Common myeloid progenitor, CD34-positive (primary cell): ENCODE data around the gene EFNA1.

ENCODE experiments used
- CTCF ChIA-PET: fragments of 350-600 bp; sonication (Branson Sonifier 250); formaldehyde crosslinking; loops from one replicate; lab custom pipeline; 2021; ENCODE audit warnings: antibody characterized with exemption; lab: Charles Lee
- POLR2A ChIA-PET: fragments of 350-600 bp; sonication (Branson Sonifier 250); formaldehyde crosslinking; loops from one replicate; lab custom pipeline; 2021; ENCODE audit warnings: antibody characterized with exemption; lab: Charles Lee
- DNase-seq, 3 donors: peaks; one replicate each; pipeline versions ENCODE4 v3.0.0 to v3.0.0-alpha.2; 2013
- H3K27ac ChIP-seq, 2 experiments: 1 replicate in 1 of 2; 2 replicates in 1 of 2; pipeline ENCODE4 v1.7.0; 2013; ENCODE audit warnings: inconsistent platforms in 2 of 2, low read length in 2 of 2, mild to moderate bottlenecking in 2 of 2, low read depth in 1 of 2, moderate library complexity in 1 of 2; ENCODE audit not compliant: severe bottlenecking in 2 of 2, insufficient read depth in 1 of 2, poor library complexity in 1 of 2
- H3K27me3 ChIP-seq, 5 experiments: replicated peaks in 2 of 5; 1 replicate in 3 of 5; 2 replicates in 2 of 5; pipeline versions ENCODE4 v1.6.1 to v1.7.0; 2013; ENCODE audit warnings: low read length in 4 of 5, mild to moderate bottlenecking in 2 of 5, moderate library complexity in 2 of 5, inconsistent platforms in 1 of 5; ENCODE audit not compliant: insufficient read depth in 5 of 5, control insufficient read depth in 4 of 5
- H3K36me3 ChIP-seq, 4 experiments: 1 replicate in 2 of 4; 2 replicates in 2 of 4; pipeline versions ENCODE4 v1.6.1 to v1.7.0; 2013; ENCODE audit warnings: low read length in 3 of 4, control low read depth in 1 of 4, mild to moderate bottlenecking in 1 of 4; ENCODE audit not compliant: control insufficient read depth in 4 of 4, insufficient read depth in 4 of 4
- H3K4me1 ChIP-seq, 4 experiments: 1 replicate in 3 of 4; 2 replicates in 1 of 4; pipeline versions ENCODE4 v1.6.1 to v1.7.1; 2013; ENCODE audit warnings: low read length in 3 of 4, mild to moderate bottlenecking in 3 of 4, control low read depth in 1 of 4, inconsistent platforms in 1 of 4, moderate library complexity in 1 of 4; ENCODE audit not compliant: control insufficient read depth in 4 of 4, insufficient read depth in 4 of 4; ENCODE audit errors: control extremely low read depth in 1 of 4
- H3K4me3 ChIP-seq, 7 experiments: 1 replicate in 4 of 7; 2 replicates in 3 of 7; pipeline versions ENCODE4 v1.5.1 to v1.7.0; 2013; ENCODE audit warnings: mild to moderate bottlenecking in 7 of 7, low read length in 6 of 7, moderate library complexity in 6 of 7, inconsistent platforms in 2 of 7, low read depth in 2 of 7, control low read depth in 1 of 7; ENCODE audit not compliant: insufficient read depth in 4 of 7, control insufficient read depth in 1 of 7; ENCODE audit errors: extremely low read depth in 1 of 7
- H3K9me3 ChIP-seq, 5 experiments: 1 replicate in 4 of 5; 2 replicates in 1 of 5; pipeline versions ENCODE4 v1.6.1 to v1.7.1; 2013; ENCODE audit warnings: low read length in 4 of 5, mild to moderate bottlenecking in 2 of 5, inconsistent platforms in 1 of 5, low read depth in 1 of 5, moderate library complexity in 1 of 5; ENCODE audit not compliant: control insufficient read depth in 4 of 5, insufficient read depth in 2 of 5; ENCODE audit errors: control extremely low read depth in 1 of 5
- WGBS: methylation state at CpG from one replicate; pipeline ENCODE4 v1.1.5; 2013; ENCODE audit not compliant: insufficient coverage; 5-methylcytosine and 5-hydroxymethylcytosine counted together

Gene EFNA1

DNA sequence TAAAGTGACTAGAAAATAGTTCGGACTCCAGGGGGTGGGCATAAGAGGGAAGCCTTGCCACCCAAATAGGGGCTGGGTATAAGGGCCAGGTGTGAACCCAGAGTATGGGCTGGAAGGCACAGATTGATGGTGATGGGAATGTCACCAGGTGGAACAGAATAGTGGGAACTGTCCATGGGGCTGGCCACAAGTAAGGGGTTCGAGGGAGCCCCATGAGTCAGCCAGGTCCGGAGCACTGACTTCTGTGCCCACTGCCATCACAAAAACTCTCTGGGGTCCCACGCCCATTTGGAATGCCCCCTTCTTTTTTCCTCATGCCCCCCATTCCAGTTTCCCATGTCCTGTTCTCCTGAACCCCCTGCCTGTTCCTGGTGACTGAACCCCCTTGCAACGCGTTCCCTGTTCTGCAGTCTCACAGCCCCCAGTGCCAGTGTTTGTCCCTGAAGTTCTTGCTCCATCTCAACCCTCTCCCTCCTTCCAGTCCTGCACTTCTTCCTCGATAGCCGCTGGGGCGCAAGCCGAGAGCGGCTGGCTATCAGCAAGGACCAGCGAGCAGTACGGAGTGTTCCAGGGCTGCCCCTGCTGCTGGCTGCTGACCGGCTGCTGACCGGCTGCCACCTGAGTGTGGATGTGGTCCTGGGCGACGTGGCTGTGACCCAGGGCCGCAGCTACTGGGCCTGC is 53.8 kb downstream of the EFNA1 start:
- CTCF ChIA-PET = interaction anchor here (9.5 kb wide), 1 partner anchor 13 kb away, joined by 130 read pairs; no protein-coding TSS in a partner anchor

DNA sequence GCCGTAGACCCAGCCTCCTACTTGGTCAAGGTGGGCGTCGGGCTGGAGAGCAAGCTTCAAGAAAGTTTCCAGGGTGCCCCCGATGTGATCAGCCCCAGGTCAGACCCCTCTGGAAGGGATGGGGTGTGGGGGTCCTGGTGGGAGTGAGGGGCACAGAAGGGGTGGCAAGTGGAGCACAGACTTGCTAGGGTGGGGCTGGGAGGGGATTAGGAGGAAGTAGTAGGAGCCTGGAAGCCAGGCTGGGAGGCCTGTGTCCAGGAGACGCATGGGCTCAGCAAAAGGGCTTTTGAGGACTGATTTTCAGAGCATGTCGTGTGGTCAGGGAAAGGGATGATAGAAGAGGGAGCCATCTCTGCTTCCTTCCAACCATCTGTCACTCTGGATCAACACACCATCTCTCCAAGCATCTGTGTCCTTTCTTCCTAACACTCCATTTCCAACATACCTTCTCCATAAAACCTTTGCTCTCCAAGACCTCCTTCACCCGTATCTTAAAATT is 54.4 kb downstream of the EFNA1 start:
- H3K36me3 ChIP-seq = peaks cover 7 to 63% (median 19%) of the 10 kb centered on the region in 4 experiments
- no peaks in the 10 kb centered on the region for H3K27me3 ChIP-seq
- POLR2A ChIA-PET = no interaction called here
- no peak for DNase-seq
- H3K4me3 ChIP-seq = no peak overlapping the region
- H3K27ac ChIP-seq = no peak overlapping the region
- peaks cover 0 to 9% (median under 1%) of the 10 kb centered on the region in 4 experiments for H3K4me1 ChIP-seq
- no peaks in the 10 kb centered on the region for H3K9me3 ChIP-seq
- CTCF ChIA-PET = no interaction called here
- WGBS = 100% methylated on average over 5 of the region's 7 CpGs

More for the DNA sequence above, 53.8 kb downstream of the EFNA1 start:
- POLR2A ChIA-PET = no interaction called here
- H3K9me3 ChIP-seq = no peaks in the 10 kb centered on the region
- H3K27ac ChIP-seq = no peak overlapping the region
- H3K36me3 ChIP-seq = peaks cover 7 to 67% (median 20%) of the 10 kb centered on the region in 4 experiments
- H3K4me1 ChIP-seq = peaks cover 0 to 9% (median 6%) of the 10 kb centered on the region in 4 experiments
- over 99% methylated on average over 17 of the region's 18 CpGs for WGBS
- H3K27me3 ChIP-seq = no peaks in the 10 kb centered on the region
- DNase-seq = no peak
- H3K4me3 ChIP-seq = no peak overlapping the region

DNA sequence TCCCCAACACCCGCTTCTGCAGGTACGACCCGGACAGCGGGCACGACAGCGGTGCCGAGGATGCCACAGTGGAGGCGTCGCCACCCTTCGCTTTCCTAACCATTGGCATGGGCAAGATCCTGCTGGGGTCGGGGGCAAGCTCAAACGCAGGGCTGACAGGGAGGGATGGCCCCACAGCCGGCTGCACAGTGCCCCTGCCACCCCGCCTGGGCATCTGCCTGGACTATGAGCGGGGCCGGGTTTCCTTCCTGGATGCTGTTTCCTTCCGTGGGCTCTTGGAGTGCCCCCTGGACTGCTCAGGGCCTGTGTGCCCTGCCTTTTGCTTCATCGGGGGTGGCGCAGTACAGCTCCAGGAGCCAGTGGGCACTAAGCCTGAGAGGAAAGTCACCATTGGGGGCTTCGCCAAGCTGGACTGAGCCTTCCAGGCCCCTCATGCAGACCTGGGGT is 56.1 kb downstream of the EFNA1 start:
- WGBS = 95% methylated on average over 14 of the region's 20 CpGs
- Histone ChIP-seq H3K9me3 (no peaks in the 10 kb centered on the region), H3K27me3 (no peaks in the 10 kb centered on the region), H3K36me3 (peaks cover 4 to 46% (median 8%) of the 10 kb centered on the region in 4 experiments), H3K4me1 (peaks cover 0 to 7% (median 0%) of the 10 kb centered on the region in 4 experiments), H3K4me3 (no peak overlapping the region), H3K27ac (no peak overlapping the region)
- no peak for DNase-seq
- POLR2A ChIA-PET = no interaction called here
- CTCF ChIA-PET = interaction anchor here (0.6 to 2.0 kb wide), 3 partner anchors 8 to 23 kb away, joined by 3 to 6 read pairs (median 5); partner anchors contain the start of gene THBS3

GRCh38 chr1:155184351-155184811 is 56.7 kb downstream of the EFNA1 start:
- Histone ChIP-seq H3K9me3 (no peaks in the 10 kb centered on the region), H3K36me3 (peaks cover 4 to 40% (median 5%) of the 10 kb centered on the region in 4 experiments), H3K4me3 (no peak overlapping the region), H3K4me1 (peaks cover 0 to 5% (median 0%) of the 10 kb centered on the region in 4 experiments), H3K27ac (no peak overlapping the region), H3K27me3 (no peaks in the 10 kb centered on the region)
- ChIA-PET CTCF (interaction anchor here (0.6 to 2.0 kb wide), 3 partner anchors 8 to 23 kb away, joined by 3 to 6 read pairs (median 5); partner anchors contain the start of gene THBS3), POLR2A (no interaction called here)
- WGBS = 94% methylated on average over 3 of the region's 4 CpGs
- no peak for DNase-seq
